ENCODE data around the gene TENM4.

Gene TENM4

DNA sequence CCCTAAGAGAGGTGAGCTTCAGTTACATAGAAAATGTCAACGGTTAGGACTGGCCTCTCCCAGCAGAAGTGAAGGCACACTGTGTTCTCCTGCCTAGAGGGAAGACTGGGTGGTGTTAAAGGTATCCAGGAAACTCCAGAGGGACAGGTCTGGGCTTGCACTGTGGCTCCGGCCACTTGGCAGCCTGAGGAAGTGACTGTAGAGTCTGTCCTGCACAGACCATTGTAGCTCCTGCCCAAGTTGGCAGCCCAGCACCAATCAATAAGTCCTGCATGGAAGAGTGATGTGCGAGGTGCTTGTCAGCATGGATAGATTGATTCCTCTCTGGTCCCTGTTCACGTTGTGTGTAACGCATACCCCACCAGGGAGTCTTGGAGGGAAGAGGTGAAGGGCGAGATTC lies 284.8 kb downstream of the TENM4 start:
- Histone ChIP-seq H3K9me3 (ENCODE audit: insufficient read depth, low read length, severe bottlenecking) (no peaks in the 10 kb centered on the region), H3K27ac (ENCODE audit: low read length) (no peak overlapping the region), H3K36me3 (ENCODE audit: insufficient read depth, low read length) (no peaks in the 10 kb centered on the region), H3K4me3 (ENCODE audit: low read depth in 1 of 2, low read length in 2 of 2) (no peak overlapping the region), H3K4me2 (ENCODE audit: insufficient read depth, low read length) (no peak overlapping the region), H3K4me1 (ENCODE audit: insufficient read depth, low read length) (peaks cover 2% of the 10 kb centered on the region), H3K9ac (ENCODE audit: low read depth, low read length) (no peak overlapping the region), H3K27me3 (ENCODE audit: insufficient read depth, low read length, poor library complexity) (peaks cover 2% of the 10 kb centered on the region), H3K79me2 (ENCODE audit: insufficient read depth, low read length) (no peaks in the 10 kb centered on the region), H4K20me1 (ENCODE audit: insufficient read depth, low read length) (no peaks in the 10 kb centered on the region), H2AFZ (ENCODE audit: low read depth, low read length) (no peak overlapping the region)
- TF ChIP-seq, protein P1, sequence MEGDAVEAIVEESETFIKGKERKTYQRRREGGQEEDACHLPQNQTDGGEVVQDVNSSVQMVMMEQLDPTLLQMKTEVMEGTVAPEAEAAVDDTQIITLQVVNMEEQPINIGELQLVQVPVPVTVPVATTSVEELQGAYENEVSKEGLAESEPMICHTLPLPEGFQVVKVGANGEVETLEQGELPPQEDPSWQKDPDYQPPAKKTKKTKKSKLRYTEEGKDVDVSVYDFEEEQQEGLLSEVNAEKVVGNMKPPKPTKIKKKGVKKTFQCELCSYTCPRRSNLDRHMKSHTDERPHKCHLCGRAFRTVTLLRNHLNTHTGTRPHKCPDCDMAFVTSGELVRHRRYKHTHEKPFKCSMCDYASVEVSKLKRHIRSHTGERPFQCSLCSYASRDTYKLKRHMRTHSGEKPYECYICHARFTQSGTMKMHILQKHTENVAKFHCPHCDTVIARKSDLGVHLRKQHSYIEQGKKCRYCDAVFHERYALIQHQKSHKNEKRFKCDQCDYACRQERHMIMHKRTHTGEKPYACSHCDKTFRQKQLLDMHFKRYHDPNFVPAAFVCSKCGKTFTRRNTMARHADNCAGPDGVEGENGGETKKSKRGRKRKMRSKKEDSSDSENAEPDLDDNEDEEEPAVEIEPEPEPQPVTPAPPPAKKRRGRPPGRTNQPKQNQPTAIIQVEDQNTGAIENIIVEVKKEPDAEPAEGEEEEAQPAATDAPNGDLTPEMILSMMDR (IDR thresholded peaks at IDR 0.05; ENCODE audit: borderline replicate concordance, extremely low read depth, low read length, poor library complexity, severe bottlenecking): no peak
- TF ChIP-seq EZH2 (IDR thresholded peaks at IDR 0.05; ENCODE audit: borderline replicate concordance, low read depth, low read length, severe bottlenecking): no peak
- ATAC-seq (ENCODE audit: insufficient read depth, low read depth) (no peak), DNase-seq (no peak)

DNA sequence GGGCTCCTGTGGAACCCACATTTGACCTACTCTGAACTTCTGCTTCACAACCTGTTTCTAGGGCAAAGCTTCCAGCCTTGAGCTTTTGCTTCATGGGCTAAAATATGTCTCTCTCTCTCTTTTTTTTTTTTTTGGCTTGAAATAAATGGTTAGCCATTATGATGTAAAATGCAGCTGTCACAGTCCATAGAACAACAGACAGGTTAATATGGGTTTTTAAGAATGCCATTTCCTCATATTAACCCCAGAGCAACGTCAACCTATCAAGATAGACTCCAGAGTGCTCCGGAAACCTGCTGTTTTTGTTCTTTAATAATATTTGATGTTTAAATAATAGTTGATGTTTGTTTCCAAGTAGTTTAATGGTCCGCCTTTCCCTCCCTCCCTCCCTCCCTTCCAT lies 285.6 kb downstream of the TENM4 start:
- H3K4me3 ChIP-seq (ENCODE audit: low read depth in 1 of 2, low read length in 2 of 2): no peak overlapping the region
- H3K9me3 ChIP-seq (ENCODE audit: insufficient read depth, low read length, severe bottlenecking): no peaks in the 10 kb centered on the region
- H2AFZ ChIP-seq (ENCODE audit: low read depth, low read length): no peak overlapping the region
- no peak overlapping the region for H3K27ac ChIP-seq (ENCODE audit: low read length)
- TF ChIP-seq EZH2 (IDR thresholded peaks at IDR 0.05; ENCODE audit: borderline replicate concordance, low read depth, low read length, severe bottlenecking): no peak
- TF ChIP-seq, protein P1 (IDR thresholded peaks at IDR 0.05; ENCODE audit: borderline replicate concordance, extremely low read depth, low read length, poor library complexity, severe bottlenecking): no peak
- H3K36me3 ChIP-seq (ENCODE audit: insufficient read depth, low read length): no peaks in the 10 kb centered on the region
- no peaks in the 10 kb centered on the region for H3K27me3 ChIP-seq (ENCODE audit: insufficient read depth, low read length, poor library complexity)
- H4K20me1 ChIP-seq (ENCODE audit: insufficient read depth, low read length): no peaks in the 10 kb centered on the region
- DNase-seq (no peak), ATAC-seq (ENCODE audit: insufficient read depth, low read depth) (no peak)
- no peak overlapping the region for H3K9ac ChIP-seq (ENCODE audit: low read depth, low read length)
- H3K4me2 ChIP-seq (ENCODE audit: insufficient read depth, low read length): no peak overlapping the region
- no peaks in the 10 kb centered on the region for H3K79me2 ChIP-seq (ENCODE audit: insufficient read depth, low read length)
- H3K4me1 ChIP-seq (ENCODE audit: insufficient read depth, low read length): peaks cover 10% of the 10 kb centered on the region

DNA sequence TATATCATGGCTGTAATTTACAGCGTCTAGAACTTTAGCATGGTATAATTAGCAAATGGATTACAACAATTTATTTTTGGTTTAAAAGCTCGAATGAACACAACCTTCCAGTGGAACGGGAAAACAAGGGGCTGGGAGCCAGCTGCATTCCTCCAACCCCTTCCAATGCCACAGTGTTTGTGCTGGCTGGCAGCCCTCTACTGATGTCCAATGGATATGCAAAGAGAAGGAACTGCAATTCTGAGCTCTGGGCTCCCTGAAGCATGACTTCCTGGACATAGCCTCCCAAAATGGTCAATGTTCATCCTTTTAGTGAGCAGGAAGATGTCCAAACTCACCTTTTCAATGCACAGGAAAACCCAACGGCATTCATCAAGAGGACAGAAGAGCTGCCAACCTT lies 288.3 kb downstream of the TENM4 start:
- H3K4me2 ChIP-seq (ENCODE audit: insufficient read depth, low read length): no peak overlapping the region
- ATAC-seq (ENCODE audit: insufficient read depth, low read depth): no peak

More for the DNA sequence above, 288.3 kb downstream of the TENM4 start:
- no peaks in the 10 kb centered on the region for H4K20me1 ChIP-seq (ENCODE audit: insufficient read depth, low read length)
- H3K79me2 ChIP-seq (ENCODE audit: insufficient read depth, low read length): no peaks in the 10 kb centered on the region
- TF ChIP-seq EZH2 (IDR thresholded peaks at IDR 0.05; ENCODE audit: borderline replicate concordance, low read depth, low read length, severe bottlenecking): no peak
- TF ChIP-seq, protein P1 (IDR thresholded peaks at IDR 0.05; ENCODE audit: borderline replicate concordance, extremely low read depth, low read length, poor library complexity, severe bottlenecking): no peak
- H3K9me3 ChIP-seq (ENCODE audit: insufficient read depth, low read length, severe bottlenecking): no peaks in the 10 kb centered on the region
- H3K36me3 ChIP-seq (ENCODE audit: insufficient read depth, low read length): no peaks in the 10 kb centered on the region
- H3K27ac ChIP-seq (ENCODE audit: low read length): no peak overlapping the region
- H3K4me1 ChIP-seq (ENCODE audit: insufficient read depth, low read length): peaks cover 18% of the 10 kb centered on the region
- no peak overlapping the region for H3K9ac ChIP-seq (ENCODE audit: low read depth, low read length)
- no peak for DNase-seq
- H3K4me3 ChIP-seq (ENCODE audit: low read depth in 1 of 2, low read length in 2 of 2): no peak overlapping the region
- no peaks in the 10 kb centered on the region for H3K27me3 ChIP-seq (ENCODE audit: insufficient read depth, low read length, poor library complexity)
- no peak overlapping the region for H2AFZ ChIP-seq (ENCODE audit: low read depth, low read length)

Data from DND-41 (cell line).